Neutrophil (primary cell): ENCODE measurements around the gene KIF3B.
"Not testable (repeated sequence)": the region's sequence is repeated elsewhere in the genome, so short reads cannot be mapped to it uniquely, and the experiment has no call there.

ENCODE experiments used
- H3K27ac ChIP-seq: fragments of 200-600 bp; sonication (generic); 2 replicates; pipeline ENCODE4 v1.5.1; 2016; ENCODE audit warnings: mild to moderate bottlenecking, moderate library complexity
- H3K27me3 ChIP-seq: fragments of 200-600 bp; sonication (generic); 2 replicates; pipeline ENCODE4 v1.6.0; 2016; ENCODE audit warnings: mild to moderate bottlenecking
- H3K36me3 ChIP-seq: fragments of 200-600 bp; sonication (generic); 2 replicates; pipeline ENCODE4 v1.5.1; 2017
- H3K4me1 ChIP-seq, 2 experiments: fragments of 200-600 bp in 1 of 2; sonication (generic) in 1 of 2; 1 replicate in 1 of 2; 2 replicates in 1 of 2; pipeline versions ENCODE4 v1.5.1 to v1.6.1; 2013 to 2016; ENCODE audit warnings: low read depth in 1 of 2, low read length in 1 of 2, mild to moderate bottlenecking in 1 of 2, moderate library complexity in 1 of 2; ENCODE audit not compliant: control insufficient read depth in 1 of 2, insufficient read depth in 1 of 2
- H3K4me3 ChIP-seq, 2 experiments: fragments of 200-600 bp in 1 of 2; sonication (generic) in 1 of 2; 1 replicate in 1 of 2; 2 replicates in 1 of 2; pipeline ENCODE4 v1.5.1; 2013 to 2016; ENCODE audit warnings: low read depth in 1 of 2, low read length in 1 of 2, mild to moderate bottlenecking in 1 of 2, moderate library complexity in 1 of 2
- H3K9me3 ChIP-seq: fragments of 200-600 bp; sonication (generic); 2 replicates; pipeline ENCODE4 v1.5.1; 2016
- TF ChIP-seq, protein P1 (sequence below): fragments of 200-600 bp; sonication (generic); IDR thresholded peaks from 2 replicates; pipeline ENCODE4 v1.5.1; 2016; ENCODE audit warnings: antibody characterized with exemption

Gene KIF3B

DNA sequence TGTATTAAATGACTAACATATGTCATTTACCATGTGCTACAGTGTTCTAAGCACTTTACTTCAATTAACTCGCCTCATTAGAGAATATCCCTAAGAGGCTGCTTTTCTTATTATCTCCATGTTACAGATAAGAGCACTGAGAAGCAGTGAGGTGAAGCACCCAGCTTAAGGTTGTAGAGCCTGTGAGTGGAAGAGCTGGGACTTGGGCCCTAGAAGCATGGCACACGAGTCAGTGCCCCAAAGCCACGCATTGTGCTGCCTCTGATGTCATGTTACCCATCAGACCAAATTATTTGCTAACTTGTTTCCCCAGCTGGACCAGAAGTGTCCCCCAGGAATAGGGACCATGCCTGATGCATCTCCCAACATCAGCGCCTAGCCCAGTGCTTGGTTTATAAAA, 35.6 kb upstream of the KIF3B start:
- H3K4me3 ChIP-seq: no peak overlapping the region
- no peak overlapping the region for H3K27ac ChIP-seq
- H3K27me3 ChIP-seq: no peaks in the 10 kb centered on the region
- peaks cover 4% of the 10 kb centered on the region for H3K36me3 ChIP-seq
- H3K9me3 ChIP-seq: no peaks in the 10 kb centered on the region
- H3K4me1 ChIP-seq: no peaks in the 10 kb centered on the region
- TF ChIP-seq, protein P1, sequence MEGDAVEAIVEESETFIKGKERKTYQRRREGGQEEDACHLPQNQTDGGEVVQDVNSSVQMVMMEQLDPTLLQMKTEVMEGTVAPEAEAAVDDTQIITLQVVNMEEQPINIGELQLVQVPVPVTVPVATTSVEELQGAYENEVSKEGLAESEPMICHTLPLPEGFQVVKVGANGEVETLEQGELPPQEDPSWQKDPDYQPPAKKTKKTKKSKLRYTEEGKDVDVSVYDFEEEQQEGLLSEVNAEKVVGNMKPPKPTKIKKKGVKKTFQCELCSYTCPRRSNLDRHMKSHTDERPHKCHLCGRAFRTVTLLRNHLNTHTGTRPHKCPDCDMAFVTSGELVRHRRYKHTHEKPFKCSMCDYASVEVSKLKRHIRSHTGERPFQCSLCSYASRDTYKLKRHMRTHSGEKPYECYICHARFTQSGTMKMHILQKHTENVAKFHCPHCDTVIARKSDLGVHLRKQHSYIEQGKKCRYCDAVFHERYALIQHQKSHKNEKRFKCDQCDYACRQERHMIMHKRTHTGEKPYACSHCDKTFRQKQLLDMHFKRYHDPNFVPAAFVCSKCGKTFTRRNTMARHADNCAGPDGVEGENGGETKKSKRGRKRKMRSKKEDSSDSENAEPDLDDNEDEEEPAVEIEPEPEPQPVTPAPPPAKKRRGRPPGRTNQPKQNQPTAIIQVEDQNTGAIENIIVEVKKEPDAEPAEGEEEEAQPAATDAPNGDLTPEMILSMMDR: no peak

DNA sequence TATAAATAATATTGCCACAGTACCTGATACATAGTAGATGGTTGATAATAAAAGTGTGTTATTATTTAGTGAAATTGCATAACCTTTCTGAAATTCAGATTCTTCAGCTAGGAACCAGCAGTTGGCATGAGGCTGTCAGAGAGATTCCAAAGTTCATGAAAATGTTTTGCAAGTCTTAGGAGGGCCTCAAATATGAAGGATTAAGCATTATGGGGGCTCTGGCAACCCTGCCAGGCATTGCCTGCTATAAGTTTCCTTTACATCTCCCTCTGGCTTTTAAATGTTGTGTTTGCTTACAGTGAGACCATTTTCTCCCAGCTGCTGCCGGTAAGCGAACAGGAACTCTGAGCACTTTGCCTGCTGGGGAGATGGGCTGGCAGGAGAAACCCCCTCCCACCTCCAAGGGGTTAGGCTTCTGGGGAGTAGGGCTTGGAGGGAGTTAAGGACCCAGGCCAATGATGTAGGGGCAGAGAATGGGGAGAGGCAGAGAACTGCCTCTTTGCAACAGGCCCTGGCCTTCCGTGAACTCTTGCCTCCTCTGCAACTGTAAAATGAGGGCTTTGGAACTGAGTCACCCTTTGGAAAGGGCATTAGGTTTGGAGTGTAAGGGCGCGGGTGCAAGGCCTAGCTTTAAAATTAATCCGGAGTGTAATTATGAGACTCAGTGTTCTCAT, 33.2 kb upstream of the KIF3B start:
- Histone ChIP-seq H3K27ac (no peak overlapping the region), H3K9me3 (no peaks in the 10 kb centered on the region), H3K4me3 (no peak overlapping the region), H3K4me1 (peaks cover 9 to 11% of the 10 kb centered on the region in 2 experiments), H3K27me3 (no peaks in the 10 kb centered on the region), H3K36me3 (no peaks in the 10 kb centered on the region)
- TF ChIP-seq, protein P1: no peak

DNA sequence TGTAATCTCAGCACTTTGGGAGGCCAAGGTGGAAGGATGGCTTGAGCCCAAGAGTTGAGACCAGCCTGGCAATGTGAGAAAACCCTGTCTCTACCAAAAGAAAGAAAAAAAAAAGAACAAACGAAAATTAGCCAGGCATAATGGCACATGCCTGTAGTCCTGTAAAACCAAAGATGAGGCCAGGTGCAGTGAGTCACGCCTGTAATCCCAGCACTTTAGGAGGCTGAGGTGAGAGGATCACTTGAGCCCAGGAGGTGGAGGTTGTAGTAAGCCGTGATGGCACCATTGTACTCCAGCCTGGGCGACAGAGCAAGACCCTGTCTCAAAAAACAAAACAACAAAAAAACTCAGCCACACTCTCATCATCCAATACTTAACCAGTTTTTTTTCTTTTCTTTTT, 32.5 kb upstream of the KIF3B start:
- Histone ChIP-seq H3K36me3 (no peaks in the 10 kb centered on the region), H3K4me3 (no peak overlapping the region), H3K9me3 (no peaks in the 10 kb centered on the region), H3K27me3 (no peaks in the 10 kb centered on the region), H3K27ac (no peak overlapping the region), H3K4me1 (peaks cover 15 to 17% of the 10 kb centered on the region in 2 experiments)
- TF ChIP-seq, protein P1: no peak

DNA sequence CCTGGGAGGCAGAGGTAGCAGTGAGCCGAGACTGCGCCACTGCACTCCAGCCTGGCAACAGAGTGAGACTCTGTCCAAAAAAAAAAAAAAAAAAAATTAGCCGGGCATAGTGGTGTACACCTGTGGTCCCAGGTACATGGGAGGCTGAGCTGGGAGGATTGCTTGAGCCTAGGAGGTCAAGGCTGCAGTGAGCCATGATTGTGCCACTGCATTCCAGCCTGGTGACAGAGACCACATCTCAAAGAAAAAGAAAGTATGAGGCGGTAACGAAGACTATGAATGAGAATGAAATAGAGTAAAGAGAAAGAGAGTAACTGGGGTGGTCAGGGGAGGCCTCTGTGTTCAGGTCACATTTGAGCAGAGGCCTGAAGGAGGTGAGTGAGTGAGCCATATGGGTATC, 31.2 kb upstream of the KIF3B start:
- H3K36me3 ChIP-seq, H3K4me3 ChIP-seq, H3K27ac ChIP-seq, H3K27me3 ChIP-seq, H3K9me3 ChIP-seq: not testable (repeated sequence)
- H3K4me1 ChIP-seq: peaks cover 15 to 17% of the 10 kb centered on the region in 2 experiments

DNA sequence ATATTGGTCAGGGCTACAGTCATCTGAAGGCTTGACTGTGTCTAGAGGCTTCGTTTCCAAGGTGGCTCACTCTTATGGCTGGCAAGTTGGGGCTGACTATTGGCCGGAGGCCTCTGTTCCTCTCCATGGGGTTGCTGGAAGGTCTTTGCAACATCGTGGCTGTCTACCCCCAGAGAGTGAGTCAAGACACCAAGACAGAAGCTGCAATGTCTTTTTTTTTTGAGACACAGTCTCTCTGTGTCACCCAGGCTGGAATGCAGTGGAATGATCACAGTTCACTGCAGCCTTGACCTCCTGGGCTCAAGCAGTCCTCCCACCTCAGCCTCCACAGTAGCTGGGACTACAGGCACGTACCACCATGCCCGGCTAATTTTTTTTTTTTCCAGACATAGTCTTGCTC, 29.4 kb upstream of the KIF3B start:
- H3K27me3 ChIP-seq: no peaks in the 10 kb centered on the region
- TF ChIP-seq, protein P1: no peak
- no peaks in the 10 kb centered on the region for H3K36me3 ChIP-seq
- H3K9me3 ChIP-seq: no peaks in the 10 kb centered on the region
- no peak overlapping the region for H3K4me3 ChIP-seq
- H3K27ac ChIP-seq: no peak overlapping the region
- H3K4me1 ChIP-seq: peaks cover 15 to 17% of the 10 kb centered on the region in 2 experiments

DNA sequence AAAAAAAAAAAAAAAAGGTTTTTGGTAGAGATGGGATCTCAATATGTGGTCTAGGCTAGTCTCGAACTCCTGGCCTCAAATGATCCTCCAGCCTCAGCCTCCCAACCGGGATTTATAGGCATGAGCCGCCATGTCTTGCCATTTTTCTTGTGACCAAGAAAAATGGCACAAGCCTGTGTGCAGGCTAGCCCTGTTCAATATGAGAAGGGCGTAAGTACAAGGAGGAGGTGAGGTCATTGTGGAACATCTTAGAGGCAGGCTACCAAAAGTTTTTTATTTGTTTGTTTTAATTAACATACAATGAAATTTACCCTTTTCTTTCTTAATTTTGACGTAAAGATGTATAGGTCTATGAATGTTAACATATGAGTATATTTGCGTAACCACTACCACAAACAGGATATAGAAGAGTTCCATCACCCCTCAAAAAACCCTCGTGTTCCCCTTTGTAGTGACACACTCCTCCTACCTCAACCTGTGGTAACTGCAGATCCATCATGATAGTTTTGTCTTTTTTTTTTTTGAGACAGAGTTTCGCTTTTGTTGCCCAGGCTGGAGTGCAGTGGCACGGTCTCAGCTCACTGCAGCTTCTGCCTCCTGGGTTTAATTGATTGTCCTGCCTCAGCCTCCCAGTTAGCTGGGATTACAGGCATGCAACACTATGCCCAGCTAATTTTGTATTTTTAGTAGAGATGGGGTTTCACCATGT, 28.3 kb upstream of the KIF3B start:
- H3K27ac ChIP-seq: peak overlapping the region; percentile 65
- peaks cover 15 to 17% of the 10 kb centered on the region in 2 experiments for H3K4me1 ChIP-seq
- H3K9me3 ChIP-seq: no peaks in the 10 kb centered on the region
- H3K27me3 ChIP-seq: no peaks in the 10 kb centered on the region
- TF ChIP-seq, protein P1: no peak
- H3K4me3 ChIP-seq: no peak overlapping the region
- no peaks in the 10 kb centered on the region for H3K36me3 ChIP-seq
